OCI-LY7 (cell line): ENCODE data around the gene PHRF1.

ENCODE experiments used
- CTCF ChIP-seq: fragments of 200-600 bp; sonication (generic); conservative IDR thresholded peaks from 2 replicates; pipeline ENCODE4 v1.5.1; 2014; ENCODE audit warnings: mild to moderate bottlenecking, antibody characterized with exemption, low read length, moderate library complexity, mixed read lengths
- EZH2phosphoT487 ChIP-seq: fragments of 200-600 bp; sonication (generic); IDR thresholded peaks from 2 replicates; pipeline ENCODE4 v1.6.1; 2018; ENCODE audit warnings: low read depth, borderline replicate concordance, mild to moderate bottlenecking, mixed run types, antibody characterized with exemption, low read length, moderate library complexity, mixed read lengths

DNA sequence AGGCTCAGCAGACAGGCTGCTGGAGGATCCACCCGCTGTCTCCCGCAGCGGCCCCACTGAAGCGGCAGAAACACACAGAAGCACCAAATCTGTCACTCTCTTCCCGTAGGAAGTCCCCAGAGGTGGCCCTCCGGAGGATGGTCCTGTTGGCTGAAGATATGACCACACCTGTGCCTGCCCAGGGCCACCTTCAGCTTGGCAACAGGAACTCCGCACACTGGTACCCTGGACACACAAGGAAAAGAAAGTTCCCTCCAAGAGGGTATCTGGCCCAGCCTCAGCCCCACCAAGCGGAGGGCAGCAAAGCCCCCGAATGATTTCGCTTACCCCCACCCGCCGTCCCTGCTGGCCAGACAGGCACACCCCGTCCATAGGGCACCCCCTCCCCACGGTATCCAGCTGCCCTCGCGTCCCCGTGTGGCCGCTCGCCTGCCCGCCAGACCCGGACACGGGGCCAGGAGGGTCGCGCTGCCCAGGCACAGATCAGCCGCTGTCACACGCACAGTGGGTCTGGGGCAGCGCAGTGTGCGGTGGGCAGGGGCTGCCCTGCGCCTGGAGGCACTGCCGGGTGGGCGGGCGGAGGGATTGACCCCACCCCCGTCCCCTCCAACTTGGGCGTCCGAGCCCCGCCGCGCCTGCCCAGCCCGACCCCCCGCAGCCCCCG, 8.5 kb upstream of the PHRF1 start:
- no peak for TF ChIP-seq CTCF
- TF ChIP-seq EZH2phosphoT487, result no peak
